Transverse colon (tissue), 3 donors: ENCODE results near the gene PSG6.
"Not testable (repeated sequence)": the region's sequence is repeated elsewhere in the genome, so short reads cannot be mapped to it uniquely, and the experiment has no call there.

Experiments
- EP300 ChIP-seq: sonication (generic); formaldehyde crosslinking; IDR thresholded peaks from one replicate; pipeline ENCODE4 v1.6.1; 2017; ENCODE audit warnings: antibody characterized with exemption, low read depth
- POLR2A ChIP-seq: fragments of 450-650 bp; IDR thresholded peaks from one replicate; pipeline ENCODE4 v1.6.1; 2016; ENCODE audit warnings: antibody characterized with exemption, mild to moderate bottlenecking, moderate library complexity
- TF ChIP-seq, protein P1 (sequence below), 5 experiments: fragments of 200-600 bp in 3 of 5; fragments of 450-650 bp in 2 of 5; sonication (generic) in 3 of 5; IDR thresholded peaks; 1 replicate in 2 of 5; 2 replicates in 3 of 5; pipeline ENCODE4 v1.5.1; 2016 to 2017; ENCODE audit warnings: antibody characterized with exemption in 5 of 5, inconsistent platforms in 3 of 5, mild to moderate bottlenecking in 2 of 5, moderate library complexity in 1 of 5

DNA sequence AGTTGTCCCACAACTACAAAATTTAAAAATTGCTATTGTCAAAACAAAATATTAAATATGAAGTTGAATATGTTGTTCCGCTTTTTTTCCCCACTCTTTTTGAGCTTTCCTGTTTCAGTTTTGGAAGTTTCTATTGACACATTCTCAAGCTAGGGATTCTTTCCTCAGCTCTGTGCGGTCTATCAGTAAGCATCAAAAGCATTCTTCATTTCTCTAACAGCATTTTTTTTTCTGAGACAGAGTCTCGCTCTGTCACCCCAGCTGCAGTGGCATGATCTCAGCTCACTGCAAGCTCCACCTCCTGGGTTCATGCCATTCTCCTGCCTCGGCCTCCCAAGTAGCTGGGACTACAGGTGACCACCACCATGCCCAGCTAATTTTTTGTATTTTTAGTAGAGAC, 4.8 kb downstream of the PSG6 start:
- TF ChIP-seq, protein P1, sequence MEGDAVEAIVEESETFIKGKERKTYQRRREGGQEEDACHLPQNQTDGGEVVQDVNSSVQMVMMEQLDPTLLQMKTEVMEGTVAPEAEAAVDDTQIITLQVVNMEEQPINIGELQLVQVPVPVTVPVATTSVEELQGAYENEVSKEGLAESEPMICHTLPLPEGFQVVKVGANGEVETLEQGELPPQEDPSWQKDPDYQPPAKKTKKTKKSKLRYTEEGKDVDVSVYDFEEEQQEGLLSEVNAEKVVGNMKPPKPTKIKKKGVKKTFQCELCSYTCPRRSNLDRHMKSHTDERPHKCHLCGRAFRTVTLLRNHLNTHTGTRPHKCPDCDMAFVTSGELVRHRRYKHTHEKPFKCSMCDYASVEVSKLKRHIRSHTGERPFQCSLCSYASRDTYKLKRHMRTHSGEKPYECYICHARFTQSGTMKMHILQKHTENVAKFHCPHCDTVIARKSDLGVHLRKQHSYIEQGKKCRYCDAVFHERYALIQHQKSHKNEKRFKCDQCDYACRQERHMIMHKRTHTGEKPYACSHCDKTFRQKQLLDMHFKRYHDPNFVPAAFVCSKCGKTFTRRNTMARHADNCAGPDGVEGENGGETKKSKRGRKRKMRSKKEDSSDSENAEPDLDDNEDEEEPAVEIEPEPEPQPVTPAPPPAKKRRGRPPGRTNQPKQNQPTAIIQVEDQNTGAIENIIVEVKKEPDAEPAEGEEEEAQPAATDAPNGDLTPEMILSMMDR (IDR thresholded peaks at IDR 0.05), result not testable (repeated sequence)
- TF ChIP-seq POLR2A, EP300: not testable (repeated sequence)
